ENCODE data around the gene TTC34.
A peak's percentile ranks its signal among the peaks of the same experiment; 100 is the strongest.

The TTC34 gene

DNA sequence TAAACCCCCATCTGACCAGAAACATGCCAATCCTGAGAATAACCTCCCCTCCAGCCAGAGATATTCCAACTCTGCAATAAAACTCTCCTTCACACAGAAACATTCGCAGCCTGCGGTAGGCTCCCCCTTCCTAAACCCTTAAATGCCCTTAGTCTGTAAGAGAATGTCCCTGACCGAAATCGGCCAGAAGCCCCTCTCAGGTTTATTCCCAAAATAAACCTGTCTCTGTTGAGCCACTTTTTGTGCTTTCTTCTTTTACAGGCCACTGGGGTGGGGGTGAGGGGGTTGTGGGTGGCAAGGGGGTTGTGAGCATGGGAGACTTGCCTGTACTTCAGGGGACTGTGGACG lies 210.3 kb downstream of the TTC34 start:
- no peak for DNase-seq (ENCODE audit: low read depth)

DNA sequence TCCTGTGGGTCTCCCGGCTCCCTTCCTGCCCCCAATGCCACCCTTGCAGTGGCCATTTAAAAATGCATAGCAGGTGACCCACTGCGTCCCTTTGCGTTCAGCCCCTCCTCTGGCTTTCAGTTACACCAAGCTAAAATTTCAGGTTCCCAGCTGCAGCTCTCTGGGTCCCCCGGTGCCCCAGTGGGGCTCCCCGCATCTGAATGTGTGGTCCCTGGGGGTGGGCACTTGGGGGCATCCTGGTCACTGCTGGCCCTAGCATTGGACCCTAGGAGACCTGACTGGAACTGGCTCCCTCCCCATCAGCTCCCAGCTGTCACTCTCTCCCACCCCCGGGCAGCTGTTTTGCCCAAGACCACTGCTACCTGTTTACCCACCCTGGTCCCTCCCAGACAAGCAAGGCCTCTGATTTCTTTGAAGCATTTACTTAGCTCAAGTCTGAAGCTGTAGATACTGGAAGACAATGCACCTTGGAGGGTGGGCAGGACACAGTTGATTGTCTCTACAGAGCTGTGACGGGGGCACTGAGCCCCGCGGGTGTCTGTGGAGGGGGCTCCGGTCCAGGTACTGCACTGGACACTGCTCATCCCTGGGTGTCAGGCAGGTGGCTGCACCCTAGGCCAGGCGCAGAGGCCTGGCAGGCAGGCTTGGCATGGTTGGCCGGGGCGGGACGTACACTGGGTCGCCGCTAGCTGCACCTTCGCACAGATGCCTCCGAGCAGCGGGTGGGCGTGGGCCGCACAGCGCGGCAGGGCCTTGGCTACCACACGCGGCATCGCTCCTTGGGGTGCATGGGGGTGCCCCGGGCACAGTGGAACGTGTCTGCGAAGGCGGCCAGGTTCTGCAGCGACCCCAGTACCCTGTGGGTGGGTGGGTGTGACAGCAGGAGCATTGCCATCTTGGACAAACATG lies 211.0 kb downstream of the TTC34 start:
- no peak for DNase-seq (ENCODE audit: low read depth)
- no peak overlapping the region for H3K4me3 ChIP-seq (ENCODE audit: low read depth, low read length)
- TF ChIP-seq, protein P1, sequence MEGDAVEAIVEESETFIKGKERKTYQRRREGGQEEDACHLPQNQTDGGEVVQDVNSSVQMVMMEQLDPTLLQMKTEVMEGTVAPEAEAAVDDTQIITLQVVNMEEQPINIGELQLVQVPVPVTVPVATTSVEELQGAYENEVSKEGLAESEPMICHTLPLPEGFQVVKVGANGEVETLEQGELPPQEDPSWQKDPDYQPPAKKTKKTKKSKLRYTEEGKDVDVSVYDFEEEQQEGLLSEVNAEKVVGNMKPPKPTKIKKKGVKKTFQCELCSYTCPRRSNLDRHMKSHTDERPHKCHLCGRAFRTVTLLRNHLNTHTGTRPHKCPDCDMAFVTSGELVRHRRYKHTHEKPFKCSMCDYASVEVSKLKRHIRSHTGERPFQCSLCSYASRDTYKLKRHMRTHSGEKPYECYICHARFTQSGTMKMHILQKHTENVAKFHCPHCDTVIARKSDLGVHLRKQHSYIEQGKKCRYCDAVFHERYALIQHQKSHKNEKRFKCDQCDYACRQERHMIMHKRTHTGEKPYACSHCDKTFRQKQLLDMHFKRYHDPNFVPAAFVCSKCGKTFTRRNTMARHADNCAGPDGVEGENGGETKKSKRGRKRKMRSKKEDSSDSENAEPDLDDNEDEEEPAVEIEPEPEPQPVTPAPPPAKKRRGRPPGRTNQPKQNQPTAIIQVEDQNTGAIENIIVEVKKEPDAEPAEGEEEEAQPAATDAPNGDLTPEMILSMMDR (IDR thresholded peaks at IDR 0.05; ENCODE audit: control insufficient read depth, extremely low read depth, insufficient read depth) = no peak

More for the DNA sequence above, 210.3 kb downstream of the TTC34 start:
- no peak overlapping the region for H3K4me3 ChIP-seq (ENCODE audit: low read depth, low read length)
- TF ChIP-seq, protein P1 (IDR thresholded peaks at IDR 0.05; ENCODE audit: control insufficient read depth, extremely low read depth, insufficient read depth) = no peak

DNA sequence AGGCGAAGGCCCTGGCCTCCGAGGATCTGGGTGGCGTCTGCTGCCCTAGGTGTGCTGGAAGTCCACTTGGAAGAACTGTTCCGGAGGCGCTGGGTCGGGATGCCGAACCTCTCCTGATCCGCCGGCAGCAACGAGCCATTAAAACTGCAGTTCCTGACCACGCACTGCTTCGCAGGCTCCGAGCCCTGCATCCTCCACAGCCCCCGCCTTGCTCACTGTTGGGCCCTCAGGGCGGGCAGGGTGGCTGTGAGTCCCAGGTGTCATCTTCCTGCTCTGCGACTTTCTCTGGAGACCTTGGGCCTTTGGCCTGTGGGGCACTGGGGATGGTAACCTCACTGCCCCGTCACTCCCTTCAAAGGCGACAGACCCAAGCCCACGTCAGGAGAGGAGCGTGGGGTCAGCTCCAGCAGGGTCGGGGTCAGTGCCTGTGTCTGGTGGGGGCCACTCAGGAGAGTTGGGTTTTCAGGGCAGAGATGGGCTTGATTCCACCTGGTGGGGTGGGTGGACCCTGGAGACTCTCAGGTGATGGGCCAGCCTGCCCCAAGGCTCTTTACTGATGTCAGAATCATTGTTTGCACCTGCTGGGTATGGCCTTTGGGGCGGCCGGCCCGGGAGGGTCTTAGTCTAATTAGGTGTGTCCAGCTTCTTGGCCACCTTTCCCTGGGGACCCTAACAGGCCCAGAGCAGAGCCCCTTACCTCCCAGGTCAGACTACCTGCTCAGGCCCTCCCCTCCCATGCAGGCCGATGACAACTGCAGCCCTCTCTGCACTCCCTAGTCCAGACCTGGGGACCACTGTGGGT lies 211.9 kb downstream of the TTC34 start:
- DNase-seq (ENCODE audit: low read depth) = no peak
- TF ChIP-seq, protein P1 (IDR thresholded peaks at IDR 0.05; ENCODE audit: control insufficient read depth, extremely low read depth, insufficient read depth) = no peak
- no peak overlapping the region for H3K4me3 ChIP-seq (ENCODE audit: low read depth, low read length)

DNA sequence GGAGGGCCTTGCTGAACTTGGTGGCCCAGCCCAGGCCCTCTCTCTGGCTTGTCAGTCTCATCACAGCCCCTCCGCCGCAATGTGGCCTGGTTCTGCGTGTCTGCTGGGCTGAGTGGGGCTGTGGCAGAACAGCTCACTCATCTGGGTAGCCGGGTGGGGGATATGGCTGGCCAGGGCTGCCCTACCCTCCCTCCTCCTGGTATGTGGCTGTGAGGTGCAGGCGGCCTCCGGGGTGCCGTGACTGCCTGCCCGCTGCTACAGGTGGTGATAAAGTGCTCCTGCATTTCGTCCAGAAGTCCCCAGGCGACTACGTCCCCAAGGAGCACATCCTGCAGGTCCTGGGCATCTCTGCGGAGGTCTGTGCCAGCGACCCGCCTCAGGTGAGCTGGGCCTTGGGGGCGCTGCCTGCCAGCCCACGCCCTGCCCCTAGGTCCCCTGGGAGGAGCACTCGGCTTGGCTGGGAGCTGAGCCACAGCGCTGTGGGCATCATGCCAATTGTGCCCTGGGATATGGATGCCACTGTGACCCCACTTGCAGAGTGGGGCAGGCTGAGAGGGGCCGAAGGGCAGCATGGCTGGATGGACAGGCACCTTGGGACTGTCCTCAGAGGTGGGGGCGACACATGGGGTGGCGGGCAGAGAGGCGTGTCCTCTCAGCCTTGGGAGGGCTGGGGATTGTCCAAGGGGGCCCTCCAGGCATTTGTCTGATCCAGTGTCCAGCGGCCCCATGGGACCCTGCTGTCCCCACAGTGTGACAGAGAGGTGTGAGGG lies 212.6 kb downstream of the TTC34 start:
- DNase-seq (ENCODE audit: low read depth) = no peak
- H3K4me3 ChIP-seq (ENCODE audit: low read depth, low read length) = no peak overlapping the region
- TF ChIP-seq, protein P1 (IDR thresholded peaks at IDR 0.05; ENCODE audit: control insufficient read depth, extremely low read depth, insufficient read depth) = no peak

DNA sequence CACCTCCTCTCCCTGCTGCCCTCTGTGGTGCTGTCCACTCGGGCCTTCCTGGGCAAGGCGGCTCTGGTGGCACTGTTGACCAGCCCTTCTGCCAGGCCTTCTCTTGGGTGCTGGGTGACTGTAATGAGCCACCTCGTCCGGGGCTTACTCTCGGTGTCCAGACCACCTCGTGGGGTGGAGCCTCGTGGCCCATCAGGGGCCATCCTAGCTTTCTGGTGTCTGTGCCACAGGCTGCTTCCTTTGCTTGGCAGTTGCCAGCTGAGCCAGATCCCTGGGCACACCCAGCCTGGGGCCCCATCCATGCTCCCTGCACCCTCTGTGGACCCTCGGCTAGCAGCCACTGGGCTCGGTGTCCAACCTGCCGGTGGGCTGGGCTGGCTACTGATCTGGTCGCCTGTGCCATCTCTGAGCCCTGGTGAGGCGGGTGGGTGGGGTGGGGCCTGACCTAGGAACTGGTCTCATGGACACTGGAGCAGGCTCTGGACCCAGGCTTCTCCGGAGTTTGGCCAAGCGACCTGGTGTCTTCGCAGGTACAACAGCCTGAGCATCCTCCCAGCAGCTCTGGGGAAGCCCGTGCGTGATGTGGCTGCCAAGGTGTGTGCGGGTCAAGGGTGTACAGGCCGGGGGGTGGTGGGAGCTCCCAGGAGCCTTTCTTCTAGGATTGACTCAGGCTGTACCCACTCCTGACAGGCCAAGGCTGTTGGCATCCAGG lies 213.5 kb downstream of the TTC34 start:
- peak overlapping the region; percentile 95 for H3K4me3 ChIP-seq (ENCODE audit: low read depth, low read length)
- TF ChIP-seq, protein P1 (IDR thresholded peaks at IDR 0.05; ENCODE audit: control insufficient read depth, extremely low read depth, insufficient read depth) = no peak
- no peak for DNase-seq (ENCODE audit: low read depth)
